Ovary (tissue), 9 donors: ENCODE data around the gene SLCO3A1. TPM values are rescaled to one million over a fixed set of nuclear protein-coding genes. Genes with fewer than 3 reads are reported as not detected.
"Not testable (repeated sequence)": the region's sequence is repeated elsewhere in the genome, so short reads cannot be mapped to it uniquely, and the experiment has no call there.

Experiments
- DNase-seq, 5 donors: peaks; one replicate each; pipeline ENCODE4 v3.0.0-alpha.2; 2019 to 2020
- H3K27ac ChIP-seq, 2 donors: fragments of 200-600 bp; one replicate each; pipeline versions ENCODE4 v1.5.1 to v1.8.0; 2019 to 2022
- H3K27me3 ChIP-seq: fragments of 200-600 bp; one replicate; pipeline ENCODE4 v1.8.0; 2022
- H3K36me3 ChIP-seq: fragments of 200-600 bp; sonication (generic); one replicate; pipeline ENCODE4 v1.5.1; 2019
- H3K4me1 ChIP-seq: one replicate; pipeline ENCODE4 v1.8.1; 2013; ENCODE audit warnings: mild to moderate bottlenecking, moderate library complexity; ENCODE audit not compliant: insufficient read depth
- H3K4me3 ChIP-seq: fragments of 200-600 bp; sonication (generic); one replicate; pipeline ENCODE4 v1.5.1; 2017
- H3K9me3 ChIP-seq, 2 donors: fragments of 200-600 bp in 1 of 2; sonication (generic) in 1 of 2; one replicate each; pipeline versions ENCODE4 v1.5.1 to v1.8.1; 2013 to 2019; ENCODE audit warnings: mild to moderate bottlenecking in 1 of 2, moderate library complexity in 1 of 2
- CTCF ChIP-seq, 3 donors: fragments of 450-650 bp in 2 of 3; fragments of 200-600 bp in 1 of 3; IDR thresholded peaks; one replicate each; pipeline versions ENCODE4 v1.5.1 to v1.8.0; 2016 to 2022; ENCODE audit warnings: antibody characterized with exemption in 3 of 3, mild to moderate bottlenecking in 1 of 3
- EP300 ChIP-seq: sonication (generic); formaldehyde crosslinking; IDR thresholded peaks from one replicate; pipeline ENCODE4 v1.6.1; 2017; ENCODE audit warnings: antibody characterized with exemption
- POLR2A ChIP-seq: fragments of 450-650 bp; IDR thresholded peaks from one replicate; pipeline ENCODE4 v1.6.1; 2017; ENCODE audit warnings: antibody characterized with exemption, mild to moderate bottlenecking, moderate library complexity
- WGBS, 3 donors: extraction: QIAGEN DNeasy Blood & Tissue Kit in 1 of 3; methylation state at CpG; one replicate each; pipeline versions ENCODE4 v1.1.5 to v1.1.7; 2013 to 2017; 5-methylcytosine and 5-hydroxymethylcytosine counted together
- intact Hi-C, 4 donors: fragments of 100-400 bp; cut with DNase I; formaldehyde crosslinking; loops; one replicate each; pipeline versions ENCODE4 v1.11.0 to v1.15.1; 2022 to 2023
- polyA plus RNA-seq, 2 donors: library from polyadenylated mRNA; stranded (reverse); fragments of 200-250 nt in 1 of 2; fragments of 350-450 nt in 1 of 2; fragmentation: Illumina TruSeq in 1 of 2; extraction: RNeasy Lipid Tissue Mini Kit (QIAGEN cat#74804) in 1 of 2; gene quantifications; one replicate each; pipeline ENCODE4 v1.2.3, GENCODE V29; 2013 to 2014
- total RNA-seq, 7 donors: library from RNA; depleted of rRNA in 2 of 7; stranded (reverse); fragments of >200 nt in 2 of 7; fragmentation: NEBNext Ultra II Directional in 3 of 7; extraction: Animal tissue kit (Norgen Biotek cat#: 25700) in 3 of 7; gene quantifications; one replicate each; pipeline versions ENCODE4 v1.1.0 to v1.2.4, GENCODE V29; 2016 to 2023
- donor health status: DM: no; HTN: no; CAD: no; lungs with moderate emphysema.
- donor health status: DM: no; HTN: no; CAD: no.
- donor health status: Bipolar disorder and iron deficiency.
- donor health status: DM: yes; HTN: yes; CAD: no.
- donor health status: DM: no; HTN: no; CAD: no.
- donor health status: DM: yes; HTN: yes; CAD: no.

The SLCO3A1 gene
- total and polyA plus RNA-seq, 9 donors: 5.0 to 20.0 (median 12.5) TPM

GRCh38 chr15:92059036-92059970, 205.8 kb downstream of the SLCO3A1 start:
- no peaks in the 10 kb centered on the region for H3K36me3 ChIP-seq
- TF ChIP-seq CTCF (IDR thresholded peaks at IDR 0.05): no peak
- no peak for TF ChIP-seq EP300
- no peak for TF ChIP-seq POLR2A
- no peak overlapping the region for H3K4me3 ChIP-seq
- no peak overlapping the region for H3K27ac ChIP-seq
- 86 to 90% (median 90%) methylated on average over 15 of the region's 15 CpGs for WGBS, 3 donors
- no peak for DNase-seq
- peaks cover 1% of the 10 kb centered on the region for H3K4me1 ChIP-seq
- intact Hi-C loops: loop anchor here in 1 of 4 donors (5.0 kb wide), 1 partner anchor 42 kb away; no protein-coding TSS in a partner anchor
- no peaks in the 10 kb centered on the region for H3K27me3 ChIP-seq
- no peaks in the 10 kb centered on the region for H3K9me3 ChIP-seq

- H3K4me1 ChIP-seq, H3K36me3 ChIP-seq, DNase-seq, H3K27me3 ChIP-seq, H3K4me3 ChIP-seq, H3K27ac ChIP-seq, H3K9me3 ChIP-seq: not testable (repeated sequence)
- WGBS, 3 donors: 55 to 82% (median 58%) methylated on average over 3 of the region's 3 CpGs
- intact Hi-C loops: loop anchor here in 2 of 4 donors (5.0 to 10.0 kb wide), 2 partner anchors 43 to 75 kb away; no protein-coding TSS in a partner anchor
Measured at GRCh38 chr15:92059971-92060311, 206.4 kb downstream of the SLCO3A1 start.

GRCh38 chr15:92061511-92062195, 208.1 kb downstream of the SLCO3A1 start:
- H3K27ac ChIP-seq: no peak overlapping the region
- H3K27me3 ChIP-seq: no peaks in the 10 kb centered on the region
- H3K4me3 ChIP-seq: no peak overlapping the region
- intact Hi-C loops: loop anchor here in 1 of 4 donors (10.0 kb wide), 1 partner anchor 77 kb away; no protein-coding TSS in a partner anchor
- peaks cover 1% of the 10 kb centered on the region for H3K4me1 ChIP-seq
- 91 to 96% (median 93%) methylated on average over 7 of the region's 7 CpGs for WGBS, 3 donors
- H3K9me3 ChIP-seq: no peaks in the 10 kb centered on the region
- no peak for DNase-seq
- no peak for TF ChIP-seq EP300
- no peak for TF ChIP-seq CTCF (IDR thresholded peaks at IDR 0.05)
- no peaks in the 10 kb centered on the region for H3K36me3 ChIP-seq

GRCh38 chr15:92062505-92062904, 209.0 kb downstream of the SLCO3A1 start:
- H3K4me1 ChIP-seq: no peaks in the 10 kb centered on the region
- DNase-seq: no peak
- TF ChIP-seq POLR2A: no peak
- TF ChIP-seq CTCF (IDR thresholded peaks at IDR 0.05): no peak
- no peak for TF ChIP-seq EP300
- WGBS, 3 donors: 91 to 96% (median 94%) methylated on average over 5 of the region's 5 CpGs
- H3K4me3 ChIP-seq: no peak overlapping the region
- H3K36me3 ChIP-seq: no peaks in the 10 kb centered on the region
- intact Hi-C loops: loop anchor here in 1 of 4 donors (10.0 kb wide), 1 partner anchor 78 kb away; no protein-coding TSS in a partner anchor
- H3K27ac ChIP-seq: no peak overlapping the region
- H3K9me3 ChIP-seq: no peaks in the 10 kb centered on the region
- H3K27me3 ChIP-seq: no peaks in the 10 kb centered on the region
